Esophagus muscularis mucosa (tissue), 3 donors: Measurements from ENCODE around the gene PNPLA7.

Experiments used
- CTCF ChIP-seq, 3 experiments: fragments of 200-600 bp in 2 of 3; fragments of 450-650 bp in 1 of 3; sonication (generic) in 2 of 3; IDR thresholded peaks; one replicate each; pipeline ENCODE4 v1.5.1; 2017 to 2019; ENCODE audit warnings: antibody characterized with exemption in 3 of 3, mild to moderate bottlenecking in 2 of 3, moderate library complexity in 1 of 3
- POLR2A ChIP-seq: fragments of 450-650 bp; IDR thresholded peaks from one replicate; pipeline ENCODE4 v1.6.1; 2017; ENCODE audit warnings: antibody characterized with exemption, moderate library complexity, mild to moderate bottlenecking, low read depth
- POLR2AphosphoS5 ChIP-seq, 2 donors: sonication (generic); formaldehyde crosslinking; IDR thresholded peaks; one replicate each; pipeline ENCODE4 v1.6.1; 2017; ENCODE audit warnings: antibody characterized with exemption in 2 of 2

- TF ChIP-seq POLR2A (no peak), CTCF (IDR thresholded peaks at IDR 0.05) (no peak), POLR2AphosphoS5 (IDR thresholded peaks at IDR 0.05) (no peak)
These were observed 50.1 kb downstream of the PNPLA7 start for GRCh38 chr9:137499858-137500661.
